A673 (cell line): ENCODE data around the gene LYRM2. TPM values are rescaled to one million over a fixed set of nuclear protein-coding genes. Genes with fewer than 3 reads are reported as not detected.

Experiments used
- BruUV-seq: library from RNA; stranded (reverse); fragments of 400-500 nt; replicated peaks from 2 replicates; lab custom pipeline; 2021; lab: Mats Ljungman, UMichigan
- CTCF ChIA-PET: fragments of 300-600 bp; sonication (Branson Sonifier 250); formaldehyde crosslinking; loops from one replicate; lab custom pipeline; 2022; ENCODE audit warnings: antibody characterized with exemption; lab: Charles Lee
- POLR2A ChIA-PET: fragments of 300-600 bp; sonication (Branson Sonifier 250); formaldehyde crosslinking; loops from one replicate; lab custom pipeline; 2022; ENCODE audit warnings: antibody characterized with exemption; ENCODE audit not compliant: low non-redundant PET; lab: Charles Lee
- DNase-seq: peaks from one replicate; pipeline ENCODE4 v3.0.0-alpha.2; 2015; ENCODE audit warnings: low spot score
- H3K27ac ChIP-seq: fragments of 200-600 bp; sonication (generic); 2 replicates; pipeline ENCODE4 v1.5.1; 2016; ENCODE audit warnings: mixed run types, low read depth, mild to moderate bottlenecking, mixed read lengths, antibody characterized with exemption, low read length; ENCODE audit not compliant: poor library complexity, severe bottlenecking
- H3K27me3 ChIP-seq: fragments of 200-600 bp; sonication (generic); replicated peaks from 2 replicates; pipeline ENCODE4 v1.6.1; 2017; ENCODE audit warnings: mixed run types, low read depth, mild to moderate bottlenecking, mixed read lengths, antibody characterized with exemption, low read length; ENCODE audit not compliant: insufficient read depth, poor library complexity
- H3K36me3 ChIP-seq: fragments of 200-600 bp; sonication (generic); 2 replicates; pipeline ENCODE4 v1.6.1; 2016; ENCODE audit warnings: mixed run types, mild to moderate bottlenecking, mixed read lengths, antibody characterized with exemption, low read length; ENCODE audit not compliant: insufficient read depth, poor library complexity, severe bottlenecking
- H3K4me1 ChIP-seq: fragments of 200-600 bp; sonication (generic); 2 replicates; pipeline ENCODE4 v1.6.1; 2017; ENCODE audit warnings: mixed run types, mild to moderate bottlenecking, mixed read lengths, antibody characterized with exemption, low read length; ENCODE audit not compliant: insufficient read depth, poor library complexity, severe bottlenecking
- H3K4me3 ChIP-seq: fragments of 200-600 bp; sonication (generic); 2 replicates; pipeline ENCODE4 v1.5.1; 2016; ENCODE audit warnings: low read depth, mixed run types, mild to moderate bottlenecking, mixed read lengths, low read length; ENCODE audit not compliant: poor library complexity, severe bottlenecking
- H3K9me3 ChIP-seq: fragments of 200-600 bp; sonication (generic); 2 replicates; pipeline ENCODE4 v1.6.1; 2016; ENCODE audit warnings: mixed run types, low read depth, mild to moderate bottlenecking, mixed read lengths, antibody characterized with exemption, low read length; ENCODE audit not compliant: poor library complexity, severe bottlenecking
- CTCF ChIP-seq: fragments of 300-800, 200-600 bp; sonication (generic); conservative IDR thresholded peaks from 2 replicates; pipeline ENCODE4 v1.5.1; 2017; ENCODE audit warnings: low read depth, mild to moderate bottlenecking, antibody characterized with exemption, low read length, moderate library complexity, mixed read lengths
- EZH2 ChIP-seq: fragments of 200-600 bp; sonication (generic); IDR thresholded peaks from 2 replicates; pipeline ENCODE4 v1.6.1; 2017; ENCODE audit warnings: borderline replicate concordance, low read depth, mild to moderate bottlenecking, mixed read lengths, antibody characterized with exemption, low read length; ENCODE audit not compliant: poor library complexity, severe bottlenecking
- intact Hi-C: fragments of 100-400 bp; cut with micrococcal nuclease; formaldehyde crosslinking; loops from one replicate; pipeline ENCODE4 v1.10.0; 2022; ENCODE audit not compliant: unreplicated experiment
- total RNA-seq: library from RNA; stranded (reverse); gene quantifications from 2 replicates; pipeline ENCODE4 v1.2.3, GENCODE V29; 2021

LYRM2 gene
- total RNA-seq, 1 experiment from 2014 or later = 68.2 TPM

- H3K4me3 ChIP-seq = no peak overlapping the region
- H3K27ac ChIP-seq = no peak overlapping the region
- no TSS peak for BruUV-seq
- intact Hi-C loops = no loop called here
- ChIA-PET POLR2A (no interaction called here), CTCF (no interaction called here)
- peaks cover 3% of the 10 kb centered on the region for H3K36me3 ChIP-seq
- no peaks in the 10 kb centered on the region for H3K27me3 ChIP-seq
- DNase-seq = no peak
- TF ChIP-seq CTCF = no peak
- TF ChIP-seq EZH2 = no peak
- no peaks in the 10 kb centered on the region for H3K4me1 ChIP-seq
- H3K9me3 ChIP-seq = no peaks in the 10 kb centered on the region
These were observed 19.0 kb downstream of the LYRM2 start for GRCh38 chr6:89619567-89619966.

- no peaks in the 10 kb centered on the region for H3K9me3 ChIP-seq
- no peaks in the 10 kb centered on the region for H3K36me3 ChIP-seq
- DNase-seq = no peak
- H3K27ac ChIP-seq = no peak overlapping the region
- TF ChIP-seq CTCF (no peak), EZH2 (no peak)
- ChIA-PET CTCF (no interaction called here), POLR2A (no interaction called here)
- H3K4me3 ChIP-seq = no peak overlapping the region
- no peaks in the 10 kb centered on the region for H3K4me1 ChIP-seq
- intact Hi-C loops = no loop called here
- H3K27me3 ChIP-seq = no peaks in the 10 kb centered on the region
- BruUV-seq = no TSS peak
These were observed 20.5 kb downstream of the LYRM2 start for GRCh38 chr6:89618026-89618425.

GRCh38 chr6:89616531-89616930 lies 22.0 kb downstream of the LYRM2 start:
- H3K4me1 ChIP-seq = no peaks in the 10 kb centered on the region
- no peak overlapping the region for H3K4me3 ChIP-seq
- ChIA-PET CTCF (interaction anchor here (0.5 kb wide), 1 partner anchor 377 kb away, joined by 3 read pairs; no protein-coding TSS in a partner anchor), POLR2A (no interaction called here)
- H3K27me3 ChIP-seq = no peaks in the 10 kb centered on the region
- no peak for DNase-seq
- H3K9me3 ChIP-seq = no peaks in the 10 kb centered on the region
- H3K27ac ChIP-seq = no peak overlapping the region
- BruUV-seq = no TSS peak
- intact Hi-C loops = no loop called here
- no peaks in the 10 kb centered on the region for H3K36me3 ChIP-seq
- TF ChIP-seq EZH2 = no peak
- no peak for TF ChIP-seq CTCF
